ENCODE measurements around the gene APAF1.
A peak's percentile ranks its signal among the peaks of the same experiment; 100 is the strongest.

APAF1 gene

DNA sequence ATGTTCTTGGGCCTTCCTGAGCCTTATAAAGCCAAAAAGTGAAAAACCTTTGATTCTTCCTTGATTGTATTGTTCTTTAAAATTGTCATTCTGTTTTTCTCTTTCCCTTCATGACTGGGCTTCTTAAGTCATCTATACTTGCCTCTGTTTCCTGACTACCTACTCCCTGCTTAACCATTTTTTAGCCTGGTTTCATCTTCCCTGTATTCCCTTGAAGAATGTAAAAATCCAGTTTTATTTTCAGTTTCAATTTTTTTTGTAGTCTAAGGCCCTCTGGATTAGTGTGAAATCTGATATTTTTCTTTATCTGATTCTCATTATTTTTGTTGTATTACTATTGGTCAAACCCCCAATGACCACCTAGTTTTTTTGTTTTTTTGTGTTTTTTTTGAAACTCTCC, 46.3 kb downstream of the APAF1 start:
- Mint-ChIP-seq H3K4me3 (no peak overlapping the region), H3K9me3 (peaks cover 2% of the 10 kb centered on the region), H3K27me3 (no peaks in the 10 kb centered on the region), H3K27ac (peak overlapping the region; percentile 15), H3K36me3 (peaks cover 57% of the 10 kb centered on the region), H3K4me1 (peaks cover 16% of the 10 kb centered on the region)
- DNase-seq (ENCODE audit: low spot score in 2 of 2) = no peak
- no peak for ATAC-seq (ENCODE audit: low read depth)

DNA sequence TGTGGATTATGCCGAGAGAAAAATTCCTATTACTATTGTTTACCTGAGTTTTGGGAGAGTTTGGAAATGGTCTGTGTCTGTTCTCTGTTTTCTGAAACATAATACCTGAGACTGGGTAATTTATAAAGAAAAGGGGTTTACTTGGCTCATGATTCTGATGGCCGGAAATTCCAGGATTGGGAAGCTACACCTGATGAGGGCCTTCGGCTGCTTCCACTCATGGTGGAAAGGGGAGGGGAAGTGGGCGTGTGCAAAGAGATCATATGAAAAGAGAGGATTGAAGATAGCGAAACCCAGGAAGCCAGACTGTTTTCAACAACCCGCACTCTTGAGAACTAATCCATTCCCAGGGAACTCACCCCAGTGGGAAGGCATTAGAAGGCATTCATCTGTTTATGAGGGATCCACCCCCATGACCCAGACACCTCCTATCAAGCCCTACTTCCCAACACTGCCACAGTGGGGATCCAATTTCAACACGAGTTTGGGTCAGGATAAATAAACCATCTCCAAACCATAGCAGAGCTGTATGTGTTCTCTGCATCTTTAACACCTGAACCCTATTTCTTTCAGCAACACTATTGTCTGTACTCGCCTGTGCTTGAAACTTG, 51.1 kb downstream of the APAF1 start:
- H3K27ac Mint-ChIP-seq = no peak overlapping the region
- no peak for DNase-seq (ENCODE audit: low spot score in 2 of 2)

GRCh38 chr12:98697209-98697608, 52.1 kb downstream of the APAF1 start:
- Mint-ChIP-seq H3K36me3 (peaks cover 43% of the 10 kb centered on the region), H3K4me3 (no peak overlapping the region), H3K27me3 (no peaks in the 10 kb centered on the region), H3K9me3 (peaks cover 2% of the 10 kb centered on the region), H3K4me1 (peaks cover 8% of the 10 kb centered on the region), H3K27ac (peak overlapping the region; percentile 74)
- ATAC-seq (ENCODE audit: low read depth) = no peak
- no peak for DNase-seq (ENCODE audit: low spot score in 2 of 2)

More for the DNA sequence above, 51.1 kb downstream of the APAF1 start:
- ATAC-seq (ENCODE audit: low read depth) = no peak
- no peaks in the 10 kb centered on the region for H3K27me3 Mint-ChIP-seq
- no peak overlapping the region for H3K4me3 Mint-ChIP-seq
- peaks cover 45% of the 10 kb centered on the region for H3K36me3 Mint-ChIP-seq
- peaks cover 2% of the 10 kb centered on the region for H3K9me3 Mint-ChIP-seq
- peaks cover 13% of the 10 kb centered on the region for H3K4me1 Mint-ChIP-seq

GRCh38 chr12:98698603-98699463, 53.7 kb downstream of the APAF1 start:
- no peak overlapping the region for H3K4me3 Mint-ChIP-seq
- peaks cover 31% of the 10 kb centered on the region for H3K36me3 Mint-ChIP-seq
- peak; percentile 47 for ATAC-seq (ENCODE audit: low read depth)
- peaks cover 3% of the 10 kb centered on the region for H3K4me1 Mint-ChIP-seq
- no peak for DNase-seq (ENCODE audit: low spot score in 2 of 2)
- H3K9me3 Mint-ChIP-seq = peaks cover 2% of the 10 kb centered on the region
- H3K27me3 Mint-ChIP-seq = no peaks in the 10 kb centered on the region
- H3K27ac Mint-ChIP-seq = no peak overlapping the region

DNA sequence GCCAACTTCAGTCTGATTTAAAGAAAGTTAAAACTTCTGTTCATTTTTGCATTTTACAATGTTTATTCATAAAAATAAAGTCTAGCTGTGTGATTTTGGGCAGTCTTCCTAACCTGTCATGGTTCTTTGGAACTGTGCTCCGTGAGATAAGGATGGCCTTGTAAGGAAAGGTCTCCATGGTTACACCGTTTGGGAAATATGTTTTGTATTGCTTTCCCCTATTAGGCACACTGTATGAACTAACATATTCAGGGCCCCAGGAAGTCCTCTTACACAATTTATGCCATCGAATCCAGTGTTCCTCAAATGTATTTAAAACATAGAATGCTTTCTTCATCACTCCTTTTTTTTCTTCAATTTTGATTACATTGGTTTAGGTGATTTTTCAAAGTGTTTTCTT, 54.5 kb downstream of the APAF1 start:
- no peak overlapping the region for H3K27ac Mint-ChIP-seq
- no peaks in the 10 kb centered on the region for H3K27me3 Mint-ChIP-seq
- H3K4me3 Mint-ChIP-seq = no peak overlapping the region
- ATAC-seq (ENCODE audit: low read depth) (no peak), DNase-seq (ENCODE audit: low spot score in 2 of 2) (no peak)
- peaks cover 28% of the 10 kb centered on the region for H3K36me3 Mint-ChIP-seq
- no peaks in the 10 kb centered on the region for H3K4me1 Mint-ChIP-seq
- H3K9me3 Mint-ChIP-seq = no peaks in the 10 kb centered on the region

- Mint-ChIP-seq H3K27me3 (no peaks in the 10 kb centered on the region), H3K36me3 (peaks cover 25% of the 10 kb centered on the region), H3K4me3 (no peak overlapping the region), H3K27ac (no peak overlapping the region), H3K9me3 (no peaks in the 10 kb centered on the region), H3K4me1 (no peaks in the 10 kb centered on the region)
- ATAC-seq (ENCODE audit: low read depth) (no peak), DNase-seq (ENCODE audit: low spot score in 2 of 2) (no peak)
Measured at GRCh38 chr12:98701166-98701565, 56.1 kb downstream of the APAF1 start.

DNA sequence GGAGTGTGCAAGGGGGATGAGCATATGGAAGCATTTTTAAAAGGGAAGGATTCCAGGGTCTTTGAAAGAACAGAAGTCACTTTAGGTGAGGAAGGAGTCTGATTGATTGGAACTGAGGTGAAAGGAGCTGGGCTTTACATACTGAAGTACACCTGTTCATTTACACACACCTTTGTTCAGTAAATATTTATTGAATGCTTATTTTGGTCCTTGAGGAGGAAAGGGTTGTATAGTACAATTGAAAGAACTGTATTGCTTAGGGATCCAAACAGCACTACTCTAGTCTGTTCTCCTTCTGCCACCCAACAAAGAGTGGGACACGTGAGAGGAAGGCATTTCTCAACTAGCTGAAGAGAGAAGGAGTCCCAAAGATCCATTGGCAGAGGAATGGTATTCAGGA, 63.9 kb downstream of the APAF1 start:
- no peaks in the 10 kb centered on the region for H3K27me3 Mint-ChIP-seq

GRCh38 chr12:98714426-98714825, 69.3 kb downstream of the APAF1 start:
- ATAC-seq (ENCODE audit: low read depth) = no peak
- H3K9me3 Mint-ChIP-seq = no peaks in the 10 kb centered on the region
- no peak overlapping the region for H3K27ac Mint-ChIP-seq
- DNase-seq (ENCODE audit: low spot score in 2 of 2) = no peak
- peaks cover 40% of the 10 kb centered on the region for H3K36me3 Mint-ChIP-seq
- H3K27me3 Mint-ChIP-seq = no peaks in the 10 kb centered on the region
- no peaks in the 10 kb centered on the region for H3K4me1 Mint-ChIP-seq
- H3K4me3 Mint-ChIP-seq = no peak overlapping the region

More for the DNA sequence above, 63.9 kb downstream of the APAF1 start:
- DNase-seq (ENCODE audit: low spot score in 2 of 2) (no peak), ATAC-seq (ENCODE audit: low read depth) (no peak)
- Mint-ChIP-seq H3K4me1 (no peaks in the 10 kb centered on the region), H3K36me3 (peaks cover 37% of the 10 kb centered on the region), H3K27ac (no peak overlapping the region), H3K4me3 (no peak overlapping the region), H3K9me3 (no peaks in the 10 kb centered on the region)

- ATAC-seq (ENCODE audit: low read depth) (no peak), DNase-seq (ENCODE audit: low spot score in 2 of 2) (no peak)
- H3K4me1 Mint-ChIP-seq = peaks cover 5% of the 10 kb centered on the region
- no peak overlapping the region for H3K27ac Mint-ChIP-seq
- H3K27me3 Mint-ChIP-seq = no peaks in the 10 kb centered on the region
- H3K36me3 Mint-ChIP-seq = peaks cover 40% of the 10 kb centered on the region
- no peaks in the 10 kb centered on the region for H3K9me3 Mint-ChIP-seq
- no peak overlapping the region for H3K4me3 Mint-ChIP-seq
Measured at GRCh38 chr12:98719515-98720504, 74.7 kb downstream of the APAF1 start.

- peaks cover 42% of the 10 kb centered on the region for H3K36me3 Mint-ChIP-seq
- no peak overlapping the region for H3K4me3 Mint-ChIP-seq
- ATAC-seq (ENCODE audit: low read depth) (no peak), DNase-seq (ENCODE audit: low spot score in 2 of 2) (no peak)
- no peaks in the 10 kb centered on the region for H3K27me3 Mint-ChIP-seq
- peaks cover 5% of the 10 kb centered on the region for H3K4me1 Mint-ChIP-seq
- H3K9me3 Mint-ChIP-seq = no peaks in the 10 kb centered on the region
- H3K27ac Mint-ChIP-seq = no peak overlapping the region
Measured at GRCh38 chr12:98721204-98721702, 76.2 kb downstream of the APAF1 start.

DNA sequence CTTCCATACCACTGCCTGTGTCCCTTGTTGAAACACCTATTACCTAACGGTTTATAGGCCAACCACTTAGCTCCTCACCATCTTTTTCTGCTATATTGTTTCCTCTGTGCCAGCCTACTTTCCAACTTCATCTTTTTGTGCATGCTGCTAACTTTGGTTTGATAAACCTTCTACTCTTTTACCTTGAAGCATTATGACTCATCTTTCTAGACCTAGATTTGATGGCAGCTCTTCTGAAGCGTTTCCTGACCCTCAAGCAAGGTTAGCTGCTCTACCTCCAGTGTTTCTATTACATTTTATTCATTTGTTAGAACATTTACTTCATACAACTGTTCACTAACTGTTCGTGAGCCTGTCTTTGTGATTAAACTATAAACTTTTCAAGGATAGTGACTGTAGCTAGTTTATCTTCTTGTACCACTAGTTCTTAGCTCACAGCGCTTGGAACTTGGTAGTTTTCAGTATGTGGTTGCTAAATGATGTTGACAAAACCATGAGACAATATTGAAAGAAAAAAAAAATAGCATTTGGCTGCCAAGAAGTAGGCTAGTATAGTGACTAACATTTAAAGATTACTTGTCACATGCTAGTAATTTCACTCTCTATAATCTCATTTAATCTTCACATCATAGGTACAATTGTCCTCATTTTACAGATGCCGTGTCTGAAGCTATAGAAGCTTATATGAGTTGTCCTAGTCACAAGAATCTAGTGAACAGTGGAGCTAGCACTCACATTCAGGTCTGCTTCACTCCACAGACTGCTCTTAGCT, 79.5 kb downstream of the APAF1 start:
- Mint-ChIP-seq H3K9me3 (no peaks in the 10 kb centered on the region), H3K27me3 (no peaks in the 10 kb centered on the region), H3K27ac (no peak overlapping the region), H3K36me3 (peaks cover 33% of the 10 kb centered on the region), H3K4me3 (no peak overlapping the region), H3K4me1 (peaks cover 4% of the 10 kb centered on the region)
- DNase-seq (ENCODE audit: low spot score in 2 of 2) = no peak
- no peak for ATAC-seq (ENCODE audit: low read depth)

DNA sequence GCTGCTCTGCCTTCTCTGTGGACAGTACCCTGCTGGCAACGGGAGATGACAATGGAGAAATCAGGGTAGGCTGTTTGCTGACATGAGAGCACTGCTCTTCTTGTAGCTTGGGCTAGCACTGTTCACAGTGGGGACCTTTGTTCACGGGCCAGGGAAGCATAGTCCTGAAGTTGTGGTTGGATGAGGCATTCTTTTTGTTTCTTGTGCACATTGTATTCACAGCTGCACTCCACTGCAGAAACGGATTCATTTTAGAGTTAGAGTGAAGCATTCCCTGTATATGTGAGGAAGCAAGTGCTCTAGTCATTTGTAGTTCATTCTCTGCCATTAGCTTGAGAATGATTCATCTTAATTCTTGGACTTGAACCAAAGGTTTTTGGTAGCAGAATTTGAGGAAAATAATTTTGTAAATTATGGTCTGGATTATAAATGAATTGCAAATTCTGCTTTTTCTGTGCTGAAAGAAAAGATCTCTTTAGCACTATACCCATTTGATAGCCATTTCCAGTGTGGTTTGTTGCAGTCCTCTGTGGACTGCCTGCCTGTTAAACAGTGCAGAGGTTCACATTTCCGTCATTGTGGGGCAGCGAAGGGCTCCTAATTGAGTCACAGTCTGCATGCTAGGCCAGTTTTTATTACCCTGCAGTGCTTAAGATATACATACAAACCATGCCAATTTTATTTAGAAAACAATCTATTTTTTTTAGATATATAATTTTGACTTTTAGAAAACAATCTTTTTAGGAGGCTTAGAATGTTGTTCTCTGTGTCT, 80.6 kb downstream of the APAF1 start:
- Mint-ChIP-seq H3K4me1 (peaks cover 3% of the 10 kb centered on the region), H3K36me3 (peaks cover 37% of the 10 kb centered on the region), H3K9me3 (no peaks in the 10 kb centered on the region), H3K4me3 (no peak overlapping the region), H3K27me3 (no peaks in the 10 kb centered on the region), H3K27ac (peak overlapping the region; percentile 21)
- no peak for DNase-seq (ENCODE audit: low spot score in 2 of 2)
- no peak for ATAC-seq (ENCODE audit: low read depth)
